Tibial nerve (tissue), 4 donors: ENCODE measurements around the gene FLNA.

Source experiments
- CTCF ChIP-seq, 5 experiments: fragments of 200-600 bp in 3 of 5; fragments of 450-650 bp in 2 of 5; sonication (generic) in 3 of 5; IDR thresholded peaks; one replicate each; pipeline ENCODE4 v1.5.1; 2016 to 2019; ENCODE audit warnings: antibody characterized with exemption in 5 of 5, mild to moderate bottlenecking in 3 of 5, moderate library complexity in 2 of 5
- EP300 ChIP-seq, 2 donors: sonication (generic); formaldehyde crosslinking; IDR thresholded peaks; one replicate each; pipeline ENCODE4 v1.6.1; 2017; ENCODE audit warnings: antibody characterized with exemption in 2 of 2, mild to moderate bottlenecking in 1 of 2
- POLR2A ChIP-seq, 2 donors: fragments of 450-650 bp; IDR thresholded peaks; one replicate each; pipeline ENCODE4 v1.6.1; 2017; ENCODE audit warnings: antibody characterized with exemption in 2 of 2, mild to moderate bottlenecking in 2 of 2, moderate library complexity in 2 of 2

GRCh38 chrX:154370300-154371016, 4.0 kb downstream of the FLNA start:
- no peak for TF ChIP-seq CTCF (IDR thresholded peaks at IDR 0.05)
- TF ChIP-seq POLR2A (IDR thresholded peaks at IDR 0.05): no peak
- no peak for TF ChIP-seq EP300 (IDR thresholded peaks at IDR 0.05)
